GM10248 (cell line): Measurements from ENCODE around the gene SLC25A45.
"Not testable (repeated sequence)": the region's sequence is repeated elsewhere in the genome, so short reads cannot be mapped to it uniquely, and the experiment has no call there.

Source experiments
- CTCF ChIA-PET: fragments of 300-600 bp; sonication (Branson Sonifier 250); formaldehyde crosslinking; extraction: SDS; loops from one replicate; lab custom pipeline; 2021; ENCODE audit warnings: antibody characterized with exemption; lab: Yijun Ruan, JAX
- POLR2A ChIA-PET: fragments of 350-650 bp; sonication (Branson Sonifier 250); formaldehyde crosslinking; extraction: SDS; loops from one replicate; lab custom pipeline; 2020; ENCODE audit warnings: antibody characterized with exemption; lab: Yijun Ruan, JAX
- DNase-seq: peaks from one replicate; pipeline ENCODE4 v3.0.0; 2012; ENCODE audit errors: extremely low spot score
- CTCF ChIP-seq: IDR thresholded peaks from 2 replicates; pipeline ENCODE4 v1.5.1; 2012; ENCODE audit warnings: mild to moderate bottlenecking, low read depth; ENCODE audit errors: extremely low read depth, missing control alignments, control extremely low read depth

SLC25A45 gene

GRCh38 chr11:65414776-65415498 lies 32.5 kb upstream of the SLC25A45 start:
- TF ChIP-seq CTCF: no peak
- ChIA-PET CTCF (interaction anchor here (1.0 to 7.4 kb wide), 23 partner anchors 10 to 177 kb away, joined by 3 to 85 read pairs (median 12); partner anchors contain the start of genes FRMD8, MALAT1 and SLC25A45), POLR2A (interaction anchor here (0.5 to 14.7 kb wide), 9 partner anchors 7 to 500 kb away, joined by 3 to 620 read pairs (median 3); partner anchors contain the start of genes MALAT1 and NEAT1)
- no peak for DNase-seq

- ChIA-PET CTCF (interaction anchor here (0.7 to 1.0 kb wide), 2 partner anchors 11 to 93 kb away, joined by 3 to 4 read pairs; no protein-coding TSS in a partner anchor), POLR2A (interaction anchor here (1.2 kb wide), 1 partner anchor 87 kb away, joined by 7 read pairs; the partner anchor contains the start of gene MALAT1)
- DNase-seq: not testable (repeated sequence)
These were observed 30.7 kb upstream of the SLC25A45 start for GRCh38 chr11:65413077-65413664.

GRCh38 chr11:65412271-65413076 lies 30.0 kb upstream of the SLC25A45 start:
- TF ChIP-seq CTCF: no peak
- CTCF ChIA-PET: interaction anchor here (0.7 to 1.4 kb wide), 6 partner anchors 12 to 98 kb away, joined by 3 to 4 read pairs (median 3); partner anchors contain the start of gene SLC25A45
- DNase-seq: no peak
- POLR2A ChIA-PET: interaction anchor here (1.2 kb wide), 1 partner anchor 87 kb away, joined by 7 read pairs; the partner anchor contains the start of gene MALAT1

GRCh38 chr11:65411681-65412070 lies 29.2 kb upstream of the SLC25A45 start:
- TF ChIP-seq CTCF: no peak
- DNase-seq: no peak
- ChIA-PET CTCF (interaction anchor here (0.7 to 1.4 kb wide), 4 partner anchors 15 to 99 kb away, joined by 3 read pairs; partner anchors contain the start of gene SLC25A45), POLR2A (interaction anchor here (0.9 kb wide), 1 partner anchor 15 kb away, joined by 3 read pairs; no protein-coding TSS in a partner anchor)

- ChIA-PET CTCF (interaction anchor here (1.1 to 1.8 kb wide), 3 partner anchors 15 to 58 kb away, joined by 3 to 4 read pairs (median 3); no protein-coding TSS in a partner anchor), POLR2A (interaction anchor here (0.9 to 1.0 kb wide), 2 partner anchors 15 to 88 kb away, joined by 3 read pairs; partner anchors contain the start of gene MALAT1)
- DNase-seq: no peak
- no peak for TF ChIP-seq CTCF
These were observed 28.7 kb upstream of the SLC25A45 start for GRCh38 chr11:65410936-65411680.
